HG03571 (cell line): ENCODE results near the gene ZNF274.
A peak's percentile ranks its signal among the peaks of the same experiment; 100 is the strongest.
"Not testable (repeated sequence)": the region's sequence is repeated elsewhere in the genome, so short reads cannot be mapped to it uniquely, and the experiment has no call there.

Source experiments
- ATAC-seq: cut with Tn5 transposase; IDR thresholded peaks from one replicate; pipeline ENCODE4 v1.9.1; 2021; ENCODE audit not compliant: unreplicated experiment

ZNF274 gene

DNA sequence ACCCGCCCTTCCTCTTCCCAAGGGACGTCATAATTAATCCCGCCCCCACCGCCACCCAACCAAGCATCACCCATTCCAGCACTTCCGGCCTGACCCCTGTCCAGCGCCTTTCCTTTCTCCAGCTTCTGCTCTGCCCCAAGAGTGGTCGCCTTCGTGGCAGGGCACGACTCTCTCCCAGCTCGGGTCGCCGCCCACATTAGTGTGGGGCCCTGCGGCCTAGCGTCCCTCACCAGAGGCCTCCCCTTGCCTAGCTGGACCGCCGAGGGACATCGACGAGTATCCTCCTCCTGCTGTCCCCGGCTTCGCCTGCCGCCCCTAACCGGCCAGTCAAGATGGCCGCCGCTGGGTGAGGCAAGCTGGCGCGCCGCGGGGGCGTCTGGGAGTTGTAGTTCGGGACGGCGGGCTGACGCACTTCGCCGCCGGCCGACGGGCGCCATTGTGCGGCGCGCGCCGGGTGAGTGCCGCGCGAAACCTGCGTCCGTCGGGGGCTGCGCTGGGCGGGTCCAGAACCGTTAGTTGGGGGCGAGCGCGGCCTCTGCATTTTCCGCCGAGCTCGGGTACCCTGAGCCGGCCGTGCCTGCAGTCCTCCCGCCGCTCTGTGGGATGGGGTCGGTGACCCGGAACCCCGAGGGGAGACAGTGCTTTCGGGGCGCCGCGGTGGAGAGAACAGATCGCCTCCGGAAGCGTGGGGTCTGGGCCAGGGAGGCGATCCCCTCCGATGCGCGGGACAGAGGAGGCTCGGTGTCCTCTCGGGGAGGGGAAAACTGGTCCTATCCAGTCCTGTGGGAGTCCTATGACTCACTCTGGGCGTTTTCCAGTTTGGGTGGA is at the start of gene ZNF274:
Gene ZNF274 (plus strand): TSS at position 73 of the 828 bp plus-strand sequence. CDS start 905 bp downstream, outside the sequence.
- ATAC-seq: peak; percentile 79

DNA sequence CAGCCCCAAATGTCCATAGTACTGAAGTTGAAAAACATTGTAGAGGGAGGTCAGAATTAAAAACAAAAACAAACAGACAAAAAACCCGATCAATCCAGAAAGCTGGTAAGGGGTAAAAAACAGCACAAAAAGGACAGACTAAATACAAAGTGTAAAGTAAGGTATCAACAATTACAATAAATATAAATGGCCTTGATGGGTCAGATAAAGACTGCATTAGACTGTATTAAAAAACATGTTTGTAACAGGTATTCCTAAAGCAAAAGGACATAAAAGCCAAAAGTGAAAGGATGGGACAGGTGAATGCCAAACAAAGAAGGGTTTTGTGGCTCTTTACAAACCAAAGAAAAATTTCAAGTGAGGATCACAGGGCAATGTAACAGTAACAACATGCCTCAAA is 48.6 kb upstream of the ZNF274 start:
- ATAC-seq: no peak

DNA sequence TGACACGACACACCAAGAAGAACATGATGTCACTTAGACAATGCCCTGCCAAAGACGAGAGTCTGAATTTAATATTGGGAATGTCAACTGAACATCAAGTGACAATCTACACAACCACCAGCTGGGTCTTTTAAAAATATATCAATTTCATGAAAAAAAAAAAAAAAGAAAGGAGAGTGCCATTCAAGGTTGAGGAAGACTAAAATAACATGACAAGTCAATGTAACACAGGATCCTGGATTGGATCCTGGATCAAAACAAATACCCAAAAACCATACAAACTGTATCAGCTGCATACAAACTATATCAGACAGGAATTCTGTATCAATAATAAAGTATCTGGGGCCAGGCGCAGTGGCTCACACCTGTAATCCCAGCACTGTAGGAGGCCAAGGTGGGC is 37.0 kb upstream of the ZNF274 start:
- no peak for ATAC-seq

DNA sequence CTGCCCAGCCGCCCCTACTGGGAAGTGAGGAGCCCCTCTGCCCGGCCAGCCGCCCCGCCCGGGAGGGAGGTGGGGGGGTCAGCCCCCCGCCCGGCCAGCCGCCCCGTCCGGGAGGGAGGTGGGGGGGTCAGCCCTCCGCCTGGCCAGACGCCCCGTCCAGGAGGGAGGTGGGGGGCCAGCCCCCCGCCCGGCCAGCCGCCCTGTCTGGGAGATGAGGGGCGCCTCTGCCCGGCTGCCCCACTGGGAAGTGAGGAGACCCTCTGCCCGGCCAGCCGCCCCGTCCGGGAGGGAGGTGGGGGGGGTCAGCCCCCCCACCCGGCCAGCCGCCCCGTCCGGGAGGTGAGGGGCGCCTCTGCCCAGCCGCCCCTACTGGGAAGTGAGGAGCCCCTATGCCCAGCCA is 35.4 kb upstream of the ZNF274 start:
- not testable (repeated sequence) for ATAC-seq

DNA sequence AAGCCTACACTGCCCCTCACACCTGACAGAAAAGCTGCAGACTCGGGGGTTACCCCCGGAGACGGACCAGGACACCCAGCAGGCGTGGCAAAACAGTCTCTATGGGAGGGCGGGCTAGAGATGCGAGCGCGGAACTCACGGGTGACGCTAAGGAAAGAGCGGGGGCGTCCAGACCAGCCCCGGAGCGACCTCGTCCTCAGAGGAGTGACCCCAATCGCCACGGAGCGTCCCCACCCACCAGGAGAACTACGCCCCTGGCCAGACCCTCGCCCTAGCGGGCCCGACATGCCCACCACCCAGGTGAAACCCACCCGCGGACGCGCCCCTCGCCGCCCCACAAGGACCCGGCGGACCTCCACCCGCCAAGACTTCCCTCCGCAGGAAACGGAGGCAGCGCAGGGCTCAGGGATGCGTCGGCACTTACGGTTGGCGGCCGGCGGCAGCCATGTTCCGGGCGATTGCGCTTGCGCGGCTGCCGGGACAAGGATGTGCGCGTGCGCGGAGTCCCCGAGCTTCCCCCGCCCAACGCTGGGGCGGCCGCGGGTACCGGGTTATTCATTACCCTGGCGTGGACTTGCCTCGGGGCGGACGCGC is 32.4 kb upstream of the ZNF274 start, which contains the start of gene ZNF329:
Gene ZNF329 (minus strand): TSS at position 462 of the 594 bp plus-strand sequence. CDS start 21,286 bp downstream, outside the sequence.
- ATAC-seq: peak; percentile 50

DNA sequence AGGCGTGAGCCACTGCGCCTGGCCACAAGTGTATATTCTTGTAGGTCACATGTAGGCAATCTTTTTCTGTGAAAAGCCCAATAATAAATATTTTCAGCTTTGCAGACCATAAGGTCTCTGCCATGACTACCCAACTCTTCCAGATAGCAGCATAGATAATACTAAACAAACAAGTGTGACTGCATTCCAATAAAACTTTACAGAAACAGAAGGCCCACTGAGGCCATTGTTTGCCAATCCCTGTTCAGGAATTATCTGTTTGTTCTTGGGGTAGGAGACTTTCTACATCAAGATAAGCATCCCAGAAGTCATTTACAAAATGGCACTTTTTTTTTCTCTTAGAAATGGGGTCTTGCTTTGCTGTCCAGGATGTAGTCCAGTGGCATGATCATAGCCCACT is 29.5 kb upstream of the ZNF274 start:
- no peak for ATAC-seq

DNA sequence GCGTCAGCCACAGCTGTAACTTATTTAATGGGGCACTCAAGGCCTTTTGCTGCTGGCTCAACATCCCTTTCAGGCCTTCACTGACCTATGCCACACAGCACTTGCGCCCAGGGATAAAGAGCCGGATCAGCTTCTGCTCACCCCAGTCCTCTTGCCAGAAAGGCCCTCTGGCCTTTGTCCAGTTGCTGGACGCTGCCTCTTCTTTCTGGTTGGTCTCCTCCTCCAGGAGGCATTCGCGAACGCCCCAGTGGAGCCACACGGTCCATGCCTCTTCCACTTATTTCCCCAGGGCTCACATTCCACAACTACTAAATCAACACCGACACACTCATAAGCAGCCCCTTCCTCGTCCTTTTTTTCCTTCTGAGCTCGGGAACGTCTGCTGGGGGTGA is 28.6 kb upstream of the ZNF274 start:
- no peak for ATAC-seq

DNA sequence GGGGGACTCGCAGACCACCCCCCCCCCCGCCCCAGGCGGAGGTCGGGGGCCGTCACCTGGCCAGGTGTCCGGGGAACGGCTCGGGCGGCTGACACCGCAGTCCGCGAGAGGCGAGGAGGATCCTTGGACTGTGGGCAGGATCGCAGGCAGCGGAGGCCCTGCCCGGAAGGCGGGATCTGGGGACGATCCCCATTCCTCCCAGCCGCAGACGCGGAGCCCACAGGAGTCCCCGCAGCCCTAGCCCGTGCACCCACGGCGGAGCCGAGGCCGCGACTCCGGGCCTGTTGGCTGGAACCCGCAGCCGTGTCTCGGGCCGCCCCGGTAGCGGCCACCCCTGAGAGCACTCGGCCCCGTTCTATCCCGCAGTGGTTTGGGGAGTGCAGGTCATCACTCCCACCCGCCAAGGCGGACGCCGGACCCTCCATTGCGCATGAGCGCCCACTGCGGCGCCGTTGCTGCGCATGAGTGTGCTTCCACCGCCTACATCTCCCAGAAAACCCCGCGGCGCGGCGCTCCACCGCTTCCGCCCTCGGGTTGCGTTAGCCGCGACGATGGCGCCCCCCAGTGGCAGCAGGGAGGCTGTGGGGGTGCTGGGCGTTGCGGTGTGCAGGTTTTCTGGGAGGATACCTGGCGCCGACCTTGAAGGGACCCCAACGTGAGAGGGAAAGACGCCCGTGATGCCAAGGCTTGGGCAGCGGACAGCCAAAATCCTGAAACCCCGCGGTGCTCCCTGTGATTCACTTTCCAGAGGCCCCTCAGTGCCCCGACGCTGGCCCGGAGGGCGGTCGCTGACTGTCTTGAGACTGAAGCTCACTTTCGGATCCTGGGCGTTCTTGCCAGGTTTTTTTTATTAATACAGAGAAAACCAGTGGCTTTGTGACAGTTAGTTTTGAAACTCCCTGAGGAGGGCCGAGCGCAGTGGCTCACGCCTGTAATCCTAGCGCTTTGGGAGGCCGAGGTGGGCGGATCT is 27.9 kb upstream of the ZNF274 start:
- ATAC-seq: peak; percentile 41

DNA sequence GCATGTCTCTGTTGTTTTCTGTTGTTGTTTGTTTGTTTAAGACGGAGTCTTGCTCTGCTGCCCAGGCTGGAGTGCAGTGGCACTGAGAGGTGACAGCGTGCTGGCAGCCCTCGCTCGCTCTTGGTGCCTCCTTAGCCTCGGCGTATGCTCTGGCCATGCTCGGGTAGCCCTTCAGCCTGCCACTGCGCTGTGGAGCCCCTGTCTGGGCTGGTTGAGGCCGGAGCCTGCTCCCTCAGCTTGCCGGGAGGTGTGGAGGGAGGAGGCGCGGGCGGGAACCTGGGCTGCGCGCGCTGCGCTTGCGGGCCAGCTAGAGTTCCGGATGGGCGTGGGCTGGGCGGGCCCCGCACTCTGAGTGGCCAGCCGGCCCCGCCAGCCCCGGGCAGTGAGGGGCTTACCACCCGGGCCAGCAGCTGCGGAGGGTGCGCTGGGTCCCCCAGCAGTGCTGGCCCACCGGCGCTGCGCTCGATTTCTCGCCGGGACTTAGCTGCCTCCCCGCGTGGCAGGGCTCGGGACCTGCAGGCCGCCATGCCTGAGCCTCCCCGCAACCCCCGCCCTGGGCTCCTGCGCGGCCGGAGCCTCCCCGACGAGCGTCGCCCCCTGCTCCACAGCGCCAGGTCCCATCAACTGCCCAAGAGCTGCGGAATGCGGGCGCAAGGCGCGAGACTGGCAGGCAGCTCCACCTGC is 25.7 kb upstream of the ZNF274 start:
- no peak for ATAC-seq

DNA sequence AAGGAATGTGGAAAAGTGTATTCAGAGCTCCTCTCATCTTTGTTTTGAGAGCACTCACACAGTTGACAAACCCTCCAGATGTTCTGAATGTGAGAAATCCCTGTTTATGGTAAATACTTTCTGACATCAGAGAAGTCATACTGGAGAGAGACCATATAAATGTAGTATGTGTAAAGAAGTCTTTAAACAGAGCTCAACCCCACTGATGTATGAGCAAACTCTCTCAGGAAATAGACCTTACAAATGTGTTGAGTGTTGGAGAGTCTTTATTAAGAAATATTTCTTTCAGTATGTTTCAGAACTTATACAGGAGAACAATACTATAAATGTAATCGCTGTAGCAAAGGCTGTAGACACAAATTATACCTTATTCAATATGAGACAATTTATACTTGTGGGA is 16.6 kb upstream of the ZNF274 start:
- no peak for ATAC-seq

DNA sequence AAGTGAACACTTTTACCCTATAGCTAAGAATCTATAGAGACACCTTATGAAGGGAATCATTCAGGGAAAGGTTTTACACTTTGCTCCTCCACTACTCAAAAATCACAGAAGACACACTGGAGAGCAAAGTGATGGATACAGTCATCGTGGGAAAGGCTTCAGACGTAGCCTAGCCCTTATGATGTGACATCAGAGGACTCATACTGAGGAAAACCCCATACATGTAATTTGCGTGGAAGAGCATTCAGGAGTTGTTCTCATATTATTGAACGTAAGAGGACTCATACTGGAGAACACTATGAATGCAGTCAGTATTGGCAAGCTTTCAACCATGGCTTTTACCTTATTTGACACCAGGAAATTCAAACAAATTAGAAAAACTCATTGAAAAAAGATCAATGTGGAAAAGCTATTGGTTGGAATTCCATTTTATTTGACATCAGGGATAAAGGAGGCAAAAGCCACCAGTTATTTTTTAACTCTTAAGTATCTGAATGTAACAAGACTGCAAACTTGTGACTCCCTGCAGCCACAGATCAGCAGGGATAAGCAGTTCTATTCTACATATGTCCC is 16.1 kb upstream of the ZNF274 start:
- ATAC-seq: no peak

DNA sequence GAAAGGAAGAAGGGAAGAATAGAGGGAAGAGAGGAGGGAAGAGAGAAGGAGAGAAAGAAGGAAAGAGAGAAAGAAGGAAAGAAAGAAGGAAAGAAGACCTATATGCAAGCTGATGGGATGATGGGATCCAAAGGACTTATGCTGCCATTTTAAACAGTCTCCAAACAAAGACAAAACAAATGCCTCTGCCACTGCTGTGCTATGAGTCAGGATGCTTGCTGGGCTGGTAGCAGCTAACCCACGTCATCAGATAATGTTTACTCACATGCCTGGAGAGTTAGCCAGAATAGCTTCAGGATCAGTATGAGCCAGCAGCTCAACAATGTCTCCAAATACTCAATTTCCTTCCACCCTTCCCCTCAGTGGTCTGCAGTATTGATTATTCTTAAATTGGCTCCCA is 12.0 kb upstream of the ZNF274 start:
- no peak for ATAC-seq

DNA sequence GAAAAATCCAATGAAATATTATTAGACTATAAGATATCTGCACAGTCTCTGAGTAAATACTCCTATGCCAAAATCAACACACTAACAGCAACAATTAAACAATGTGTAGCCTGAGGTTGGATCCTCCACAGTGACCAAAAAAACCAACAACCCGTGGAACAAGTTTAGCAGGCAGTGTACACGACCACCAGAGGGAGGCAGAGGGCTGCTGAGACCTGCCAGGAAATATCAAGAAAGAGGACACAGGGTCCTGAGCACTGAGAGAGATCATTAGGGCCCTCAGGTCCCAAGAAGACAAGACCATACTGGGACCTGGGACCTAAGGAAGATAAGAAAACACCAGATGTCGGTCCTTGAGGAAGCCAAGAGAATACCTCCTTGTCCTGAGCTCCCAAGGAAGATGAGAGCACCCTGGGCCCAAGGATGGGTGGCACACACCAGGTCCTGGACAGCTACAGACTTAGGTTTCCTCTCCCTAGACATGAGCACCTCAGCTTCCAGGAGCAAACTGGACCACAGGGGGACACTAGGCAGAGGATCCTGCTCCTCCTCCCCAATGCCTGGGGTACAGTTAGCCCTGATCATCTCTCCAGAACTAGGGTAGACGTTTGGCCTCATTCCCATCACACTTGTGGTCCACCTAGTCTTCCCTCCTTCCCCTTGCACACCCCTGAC is 822 bp upstream of the ZNF274 start:
- no peak for ATAC-seq

DNA sequence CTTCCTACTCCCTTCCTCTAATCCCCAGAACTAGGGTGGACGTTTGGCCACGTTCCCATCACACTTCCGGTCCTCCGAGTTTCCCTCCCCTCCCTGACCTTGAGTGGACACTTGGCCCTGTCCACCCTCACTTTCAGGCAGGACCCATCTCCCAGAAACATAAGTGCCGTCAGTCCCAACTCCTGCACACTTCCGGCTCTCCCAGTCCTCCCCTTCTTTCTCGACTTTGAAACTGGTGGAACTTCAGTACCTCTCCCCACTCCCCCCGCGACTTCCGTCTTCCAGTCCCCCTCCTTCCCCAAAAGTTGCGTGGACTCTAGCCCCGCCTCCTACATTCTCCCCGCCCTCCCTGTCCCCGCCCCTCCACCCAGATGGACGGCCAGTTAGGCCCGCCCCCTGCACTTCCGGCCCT is 278 bp upstream of the ZNF274 start:
- ATAC-seq: peak; percentile 2

DNA sequence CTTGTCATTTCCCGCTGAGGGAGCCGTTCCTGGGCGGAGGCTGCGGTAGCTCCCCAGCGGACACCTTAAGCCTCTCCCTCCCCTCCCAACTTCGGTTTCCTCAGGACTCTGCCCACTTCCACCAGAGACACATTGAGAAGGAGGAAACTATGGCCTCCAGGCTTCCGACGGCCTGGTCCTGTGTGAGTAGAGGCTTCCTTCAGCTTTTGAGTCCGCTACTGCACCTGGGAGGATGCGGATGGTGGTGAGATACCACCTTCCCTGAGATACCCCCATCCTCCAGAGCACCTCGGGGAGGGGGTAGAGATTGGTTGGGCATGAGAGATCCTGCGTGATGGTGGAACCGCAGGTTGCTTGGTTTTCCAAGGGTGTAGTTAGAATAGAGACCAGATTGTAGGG is 955 bp downstream of the ZNF274 start:
- no peak for ATAC-seq

DNA sequence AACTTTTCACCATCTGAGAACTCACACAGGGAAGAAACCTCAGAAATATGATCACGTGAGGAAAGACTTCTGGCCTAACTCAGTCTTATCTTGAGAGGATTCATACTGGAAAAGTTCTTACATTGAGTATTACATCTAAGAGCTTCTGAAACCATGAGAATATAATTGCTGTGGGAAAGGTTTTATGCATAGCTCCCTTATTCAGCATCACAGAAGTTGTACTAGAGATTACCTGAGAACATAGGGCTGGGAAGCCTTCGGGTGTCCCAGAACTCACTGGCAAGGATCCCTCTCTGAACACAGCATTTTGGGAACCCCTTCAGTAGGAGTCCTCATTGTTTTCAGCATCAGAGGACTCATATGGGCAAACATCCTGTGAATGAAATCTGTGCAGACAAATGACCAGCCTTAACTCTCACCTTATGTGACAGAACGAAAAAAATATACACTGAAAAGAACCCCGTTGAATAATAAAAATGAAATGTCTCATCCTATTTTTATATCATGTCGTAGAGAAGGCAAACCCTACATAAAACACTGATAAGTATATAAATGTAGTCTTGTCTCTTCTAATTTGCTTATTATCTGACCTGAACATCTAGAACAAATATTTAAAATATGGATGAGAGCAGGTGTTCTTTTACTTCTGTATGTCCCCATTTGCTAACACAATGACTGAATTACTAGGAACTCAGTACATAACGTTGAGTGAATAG is 14.2 kb downstream of the ZNF274 start:
- ATAC-seq: no peak

DNA sequence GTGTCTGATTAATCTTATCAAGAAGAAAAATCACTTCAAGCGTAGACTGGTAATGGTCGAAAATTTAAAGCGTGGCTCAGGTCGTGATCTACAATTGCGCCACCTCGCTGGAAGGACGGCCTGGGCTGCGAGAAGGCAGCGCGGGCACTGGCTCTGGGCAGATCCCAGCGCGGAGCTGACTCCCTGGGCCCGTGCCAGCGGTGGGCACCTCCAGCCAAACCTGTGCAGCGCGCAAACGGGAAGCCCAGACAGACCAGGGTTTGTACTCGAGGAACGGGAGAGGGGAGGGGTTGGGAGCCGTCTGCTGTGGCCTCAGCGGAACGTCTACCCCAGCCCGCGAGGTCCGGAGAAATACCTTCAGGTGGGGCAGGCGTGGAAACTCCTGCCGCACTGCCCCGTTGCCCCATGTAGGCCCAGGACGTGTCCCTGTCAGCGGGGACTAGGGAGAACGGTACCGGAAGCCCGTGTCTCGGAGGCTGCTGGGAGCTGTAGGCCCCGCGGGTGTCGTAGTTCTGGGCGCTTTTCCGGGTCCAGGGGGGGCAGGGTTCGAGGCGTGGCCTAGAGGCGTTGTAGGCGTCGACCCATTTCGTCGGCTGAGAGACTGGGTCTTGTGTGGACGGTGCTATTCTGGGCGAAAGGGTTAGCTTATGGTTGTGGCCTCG is 21.1 kb downstream of the ZNF274 start:
- no peak for ATAC-seq

DNA sequence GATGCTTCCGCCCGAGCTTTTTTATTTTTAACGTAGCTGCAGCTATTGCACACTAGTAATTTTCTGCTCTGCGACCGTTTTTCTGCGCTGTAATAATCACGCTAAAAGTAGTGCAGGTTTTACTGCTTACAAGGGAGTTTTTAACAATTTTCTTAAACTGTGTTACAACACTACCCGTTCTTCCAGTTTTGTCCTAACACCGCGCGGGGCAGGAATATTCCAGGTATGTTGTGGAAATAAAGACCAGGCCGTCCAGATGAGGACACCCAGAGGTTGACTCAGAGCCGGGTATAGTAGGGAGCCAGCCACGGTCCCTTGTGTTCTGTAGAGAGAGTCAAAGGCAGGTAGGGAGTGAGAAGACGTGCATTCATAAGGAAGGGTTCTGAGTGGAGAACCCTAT is 21.7 kb downstream of the ZNF274 start:
- no peak for ATAC-seq

DNA sequence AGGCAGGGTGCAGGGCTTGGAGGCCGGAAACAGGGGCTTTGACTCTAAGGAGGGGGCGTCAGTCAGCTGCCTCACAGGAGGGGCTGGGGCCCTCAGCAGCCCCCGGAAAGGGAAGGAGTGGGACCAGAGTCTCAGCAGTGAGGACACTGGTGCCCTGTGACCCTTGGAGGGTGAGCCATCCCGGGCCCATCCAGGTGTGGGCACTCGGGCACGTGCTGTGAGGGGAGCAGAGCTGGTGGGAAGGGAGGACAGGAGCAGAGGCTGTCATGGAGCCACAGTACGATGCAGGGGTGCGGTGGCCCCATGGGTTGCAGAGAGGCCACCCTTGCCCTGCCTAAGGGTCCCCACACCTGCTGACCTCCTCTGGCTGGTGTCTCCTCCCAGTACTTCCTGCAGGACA is 26.7 kb downstream of the ZNF274 start:
- no peak for ATAC-seq
